ENCODE measurements around the gene NDFIP2.

The NDFIP2 gene

GRCh38 chr13:79457390-79457789 is 23.6 kb upstream of the NDFIP2 start:
- DNase-seq (ENCODE audit: low read depth), result no peak
- no peak for TF ChIP-seq CTCF (IDR thresholded peaks at IDR 0.05; ENCODE audit: insufficient read depth, low read depth, low read length, missing control alignments)
- H3K4me3 ChIP-seq (ENCODE audit: low read length), result no peak overlapping the region

- DNase-seq (ENCODE audit: low read depth), result peak; percentile 88
- no peak for TF ChIP-seq CTCF (IDR thresholded peaks at IDR 0.05; ENCODE audit: insufficient read depth, low read depth, low read length, missing control alignments)
Measured at GRCh38 chr13:79457948-79458347, 23.0 kb upstream of the NDFIP2 start.

GRCh38 chr13:79458436-79458835 is 22.5 kb upstream of the NDFIP2 start:
- H3K4me3 ChIP-seq (ENCODE audit: low read length), result no peak overlapping the region
- DNase-seq (ENCODE audit: low read depth), result no peak
- no peak for TF ChIP-seq CTCF (IDR thresholded peaks at IDR 0.05; ENCODE audit: insufficient read depth, low read depth, low read length, missing control alignments)

More at GRCh38 chr13:79457948-79458347, 23.0 kb upstream of the NDFIP2 start:
- no peak overlapping the region for H3K4me3 ChIP-seq (ENCODE audit: low read length)

- H3K4me3 ChIP-seq (ENCODE audit: low read length), result no peak overlapping the region
- DNase-seq (ENCODE audit: low read depth), result peak; percentile 86
- TF ChIP-seq CTCF (IDR thresholded peaks at IDR 0.05; ENCODE audit: insufficient read depth, low read depth, low read length, missing control alignments), result no peak
Measured at GRCh38 chr13:79459906-79460305, 21.0 kb upstream of the NDFIP2 start.

GRCh38 chr13:79462895-79463294 is 18.1 kb upstream of the NDFIP2 start:
- TF ChIP-seq CTCF (IDR thresholded peaks at IDR 0.05; ENCODE audit: insufficient read depth, low read depth, low read length, missing control alignments), result no peak
- H3K4me3 ChIP-seq (ENCODE audit: low read length), result no peak overlapping the region
- no peak for DNase-seq (ENCODE audit: low read depth)

GRCh38 chr13:79463604-79464003 is 17.4 kb upstream of the NDFIP2 start:
- no peak for DNase-seq (ENCODE audit: low read depth)
- TF ChIP-seq CTCF (IDR thresholded peaks at IDR 0.05; ENCODE audit: insufficient read depth, low read depth, low read length, missing control alignments), result no peak
- H3K4me3 ChIP-seq (ENCODE audit: low read length), result no peak overlapping the region

GRCh38 chr13:79466872-79467271 is 14.1 kb upstream of the NDFIP2 start:
- no peak overlapping the region for H3K4me3 ChIP-seq (ENCODE audit: low read length)
- DNase-seq (ENCODE audit: low read depth), result no peak
- TF ChIP-seq CTCF (IDR thresholded peaks at IDR 0.05; ENCODE audit: insufficient read depth, low read depth, low read length, missing control alignments), result no peak

All from epithelial cell of esophagus (primary cell).